CD4-positive, alpha-beta T cell treated with Interleukin-12 subunit alpha and Interleukin-12 subunit beta, for 1 hour (primary cell): ENCODE data around the gene COPS9.

Experiments
- DNase-seq: peaks from one replicate; pipeline ENCODE4 v3.0.0-alpha.2; 2020

COPS9 gene

DNA sequence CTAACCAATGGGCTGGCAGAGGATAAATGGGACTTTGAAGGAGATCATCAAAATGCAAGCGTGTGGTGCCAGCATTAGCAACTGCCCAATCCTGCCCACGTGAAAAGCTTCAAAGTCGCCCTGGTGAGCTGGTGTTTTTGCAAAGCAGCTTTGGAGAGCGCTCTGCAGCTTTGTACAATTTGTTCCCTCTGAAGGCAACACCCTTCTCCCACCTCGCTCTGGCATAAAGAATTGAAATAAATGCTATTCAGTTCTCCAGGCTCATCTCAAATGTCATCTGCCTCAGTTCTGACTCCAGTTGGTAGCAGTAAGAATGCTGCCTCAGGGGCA, 3.5 kb downstream of the COPS9 start:
- no peak for DNase-seq

DNA sequence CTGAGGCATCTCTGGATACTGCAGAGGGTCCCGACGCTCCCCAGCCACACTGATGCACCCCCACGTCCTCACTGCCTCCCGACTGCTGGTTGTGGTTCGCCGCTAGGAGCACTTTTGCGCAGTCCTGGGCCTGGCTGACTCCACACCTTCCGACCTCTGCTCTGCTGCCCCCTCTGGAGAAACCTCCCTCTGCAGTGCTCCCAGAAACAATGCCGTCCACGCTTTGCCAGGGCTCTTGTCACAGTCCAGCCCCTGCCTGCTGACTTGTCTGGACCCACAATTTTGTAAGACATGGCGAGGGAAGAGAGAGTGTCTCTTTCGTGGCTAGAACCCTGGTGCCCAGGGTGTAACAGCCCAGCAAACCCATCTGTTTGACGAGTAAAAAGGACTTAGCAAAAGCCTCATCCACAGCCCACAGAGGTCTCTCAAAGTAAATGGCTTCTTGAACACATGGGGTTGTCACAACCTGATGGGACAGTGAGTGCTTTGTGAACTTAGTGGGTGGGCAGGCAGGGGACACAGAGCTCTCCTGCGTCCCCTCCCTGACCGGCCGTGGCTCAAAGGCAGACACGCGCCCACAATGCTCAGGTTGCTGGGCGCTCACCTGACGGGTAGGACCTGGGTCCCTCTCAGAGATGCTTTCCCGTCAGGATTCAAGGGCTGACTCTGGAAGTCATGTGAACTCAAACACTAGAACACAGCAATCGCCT, 4.0 kb downstream of the COPS9 start:
- DNase-seq = no peak

- DNase-seq = no peak
Observed at GRCh38 chr2:240131296-240131695, 4.8 kb downstream of the COPS9 start.

DNA sequence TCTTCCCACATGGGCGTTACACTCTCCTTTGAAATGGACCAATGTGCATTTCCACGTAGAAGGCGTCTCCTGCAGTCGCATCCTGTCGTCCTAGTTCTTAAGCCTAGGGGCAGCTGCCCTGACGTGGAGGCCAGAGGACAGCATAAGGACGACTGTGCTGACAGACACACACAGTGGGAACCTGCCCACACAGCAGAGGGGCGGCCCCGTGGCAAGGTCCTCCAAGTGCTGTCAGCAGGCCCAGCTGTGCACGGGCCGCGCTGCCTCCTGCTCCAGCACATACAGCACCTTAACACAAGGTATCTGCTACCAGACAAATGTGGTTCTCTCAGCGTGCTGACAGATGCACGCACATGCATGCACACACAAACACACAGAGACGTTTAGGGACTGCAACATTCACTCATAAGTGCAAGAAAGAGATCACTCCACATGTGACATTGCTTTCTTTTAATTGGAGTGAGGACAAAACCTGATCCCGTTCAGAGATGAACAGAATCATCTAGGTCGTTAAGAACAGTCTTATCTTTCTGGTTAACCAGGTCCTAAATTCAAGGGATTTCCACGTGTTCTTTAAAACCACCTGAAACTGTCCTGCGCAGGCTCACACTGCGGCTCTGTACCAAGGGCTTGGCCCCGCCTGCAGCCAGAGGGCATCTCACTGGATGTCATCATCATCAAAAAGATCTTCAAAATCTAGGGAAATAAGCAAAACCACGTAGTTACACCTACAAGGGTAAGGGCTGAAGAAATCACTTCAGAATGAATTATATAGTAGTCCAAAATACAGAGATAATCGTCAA, 5.5 kb downstream of the COPS9 start:
- no peak for DNase-seq

- no peak for DNase-seq
Observed at GRCh38 chr2:240129731-240130392, 6.2 kb downstream of the COPS9 start.

GRCh38 chr2:240129311-240129710, 6.8 kb downstream of the COPS9 start:
- no peak for DNase-seq

GRCh38 chr2:240128608-240129145, 7.4 kb downstream of the COPS9 start:
- no peak for DNase-seq

GRCh38 chr2:240127911-240128607, 8.0 kb downstream of the COPS9 start:
- no peak for DNase-seq

DNA sequence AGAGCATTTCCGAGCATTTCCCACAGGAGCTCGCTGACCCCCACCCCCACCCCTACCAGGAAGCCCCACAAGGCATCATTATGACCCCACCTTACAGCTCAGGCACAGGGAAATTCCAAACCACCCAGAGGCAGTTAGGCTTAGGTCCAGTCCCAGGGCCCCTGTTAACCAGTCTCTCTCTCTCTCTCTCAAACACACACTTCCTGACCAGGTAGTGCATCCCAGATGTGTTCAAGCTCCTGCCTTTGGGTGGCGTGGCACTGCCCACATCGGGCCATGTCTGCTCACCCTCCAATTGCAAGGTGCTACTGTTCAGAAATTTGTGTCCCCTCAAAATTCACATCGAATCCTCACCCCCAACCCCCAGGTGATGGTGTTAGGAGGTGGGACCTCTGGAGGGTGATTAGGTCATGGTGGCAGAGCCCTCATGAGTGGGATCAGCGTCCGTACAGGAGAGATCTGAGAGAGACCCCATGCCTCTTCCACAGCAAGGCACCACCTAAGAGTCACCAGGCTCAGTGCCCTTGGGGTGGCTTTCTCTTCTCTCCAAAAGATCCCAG, 8.8 kb downstream of the COPS9 start:
- DNase-seq = no peak

DNA sequence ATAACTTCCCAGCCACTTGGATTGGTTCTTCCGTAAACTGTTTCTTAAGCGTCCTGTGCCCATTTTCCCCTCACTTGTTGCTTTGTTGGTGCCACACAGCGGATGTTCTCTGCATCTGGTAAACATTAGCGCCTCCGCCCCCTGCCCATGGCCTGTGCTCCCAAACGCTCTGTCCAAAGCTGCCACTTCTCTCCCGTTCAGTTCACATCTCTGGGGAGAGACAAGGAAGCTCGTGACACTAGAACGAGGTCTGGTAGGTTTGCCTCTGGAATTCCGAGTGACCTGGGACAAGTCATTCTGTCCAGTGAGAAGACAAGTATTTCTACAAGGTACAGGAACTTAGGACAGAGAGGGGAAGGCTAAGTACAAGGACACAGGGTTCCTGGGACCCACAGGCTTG, 9.4 kb downstream of the COPS9 start:
- no peak for DNase-seq

- DNase-seq = no peak
Observed at GRCh38 chr2:240125742-240126141, 10.4 kb downstream of the COPS9 start.

DNA sequence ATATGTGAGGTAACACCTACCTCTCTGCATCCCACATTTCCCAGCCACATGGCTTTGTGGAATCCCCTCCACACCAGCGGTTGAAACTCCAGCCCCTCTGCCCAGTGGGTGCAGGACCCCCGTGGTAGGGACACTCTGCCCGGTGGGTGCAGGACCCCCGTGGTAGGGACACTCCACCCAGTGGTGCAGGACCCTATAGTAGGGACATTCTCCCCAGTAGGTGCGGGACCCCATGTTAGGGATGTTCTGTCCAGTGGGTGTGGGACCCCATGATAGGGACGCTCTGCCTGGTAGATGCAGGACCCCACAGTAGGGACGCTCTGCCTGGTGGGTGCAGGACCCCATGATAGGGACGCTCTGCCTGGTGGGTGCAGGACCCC, 11.5 kb downstream of the COPS9 start:
- DNase-seq = no peak

DNA sequence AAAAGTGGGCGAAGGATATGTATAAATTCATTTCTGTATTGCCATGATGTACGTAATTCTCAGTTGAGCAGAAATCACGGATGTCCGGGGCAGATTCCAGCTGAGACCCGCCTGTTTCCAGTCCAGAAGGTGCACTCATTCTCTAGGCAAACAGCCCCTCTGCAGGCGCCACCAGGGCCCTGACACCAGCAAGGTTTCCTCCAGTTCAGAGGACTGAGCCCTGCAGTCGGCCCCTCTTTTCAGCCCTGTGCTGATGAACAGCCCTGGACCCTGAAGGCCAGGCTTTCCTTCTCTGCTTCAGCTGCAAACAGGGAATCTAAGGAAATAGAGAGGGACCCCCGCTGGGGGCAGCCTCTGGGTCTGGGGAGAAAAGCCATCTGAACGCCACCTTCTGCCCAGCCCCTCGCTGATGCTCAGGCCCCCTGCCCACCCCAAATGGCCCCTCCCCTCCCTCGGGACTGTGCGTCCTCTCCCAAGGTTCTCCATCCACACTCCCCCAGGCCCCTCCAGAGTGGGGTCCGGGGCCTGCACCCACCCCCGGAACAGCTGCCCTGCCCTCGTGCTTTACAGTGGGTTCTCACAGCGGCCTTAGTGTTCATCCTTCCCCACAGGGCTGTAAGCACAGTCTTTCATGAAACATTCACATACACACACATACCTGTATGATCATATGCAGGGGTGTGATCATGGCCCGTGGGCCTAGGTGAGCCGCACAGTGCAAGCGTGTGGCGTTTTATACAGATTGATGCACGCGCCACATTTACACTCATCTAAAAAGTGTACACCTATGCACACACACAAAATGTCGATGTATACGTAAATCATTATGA, 12.1 kb downstream of the COPS9 start:
- DNase-seq = no peak

DNA sequence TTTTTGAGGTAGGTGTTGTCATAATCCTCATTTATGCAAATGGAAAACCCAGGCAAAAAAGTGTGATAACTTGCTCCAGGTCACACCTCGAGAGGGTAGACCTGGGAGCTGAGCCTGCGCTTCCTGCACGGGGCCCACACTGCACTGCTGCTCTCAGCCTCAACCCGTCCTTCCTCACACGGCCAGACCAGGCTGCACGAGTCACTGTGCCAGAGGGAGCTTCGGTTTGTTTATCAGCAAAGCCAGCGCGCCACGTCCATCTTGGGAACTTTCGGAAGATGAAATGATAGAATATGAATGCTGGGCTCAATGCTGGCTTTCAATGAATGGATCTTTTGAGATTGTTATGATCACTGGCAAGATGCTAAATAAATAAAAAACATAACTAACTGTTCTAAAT, 14.4 kb downstream of the COPS9 start:
- DNase-seq = no peak

DNA sequence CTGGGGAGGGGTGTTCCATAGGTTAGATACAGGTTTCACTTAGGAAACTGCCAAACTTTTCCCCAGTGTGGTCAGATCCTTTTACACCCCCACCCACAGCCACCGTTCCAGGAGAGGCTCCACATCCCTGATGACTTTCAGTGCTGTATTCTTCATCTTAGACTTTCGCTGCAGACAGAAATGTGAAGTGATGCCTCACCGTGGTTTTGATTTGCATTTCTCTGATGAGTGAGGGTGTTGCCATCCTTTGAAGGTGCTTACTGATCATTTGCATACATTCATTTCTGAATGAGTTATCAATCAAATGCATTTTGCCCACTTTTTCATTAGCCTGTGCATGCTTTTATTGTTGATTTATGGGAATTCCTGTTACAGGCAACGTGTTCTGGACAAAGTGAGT, 14.9 kb downstream of the COPS9 start:
- DNase-seq = no peak

- DNase-seq = no peak
Observed at GRCh38 chr2:240114233-240114632, 21.9 kb downstream of the COPS9 start.

DNA sequence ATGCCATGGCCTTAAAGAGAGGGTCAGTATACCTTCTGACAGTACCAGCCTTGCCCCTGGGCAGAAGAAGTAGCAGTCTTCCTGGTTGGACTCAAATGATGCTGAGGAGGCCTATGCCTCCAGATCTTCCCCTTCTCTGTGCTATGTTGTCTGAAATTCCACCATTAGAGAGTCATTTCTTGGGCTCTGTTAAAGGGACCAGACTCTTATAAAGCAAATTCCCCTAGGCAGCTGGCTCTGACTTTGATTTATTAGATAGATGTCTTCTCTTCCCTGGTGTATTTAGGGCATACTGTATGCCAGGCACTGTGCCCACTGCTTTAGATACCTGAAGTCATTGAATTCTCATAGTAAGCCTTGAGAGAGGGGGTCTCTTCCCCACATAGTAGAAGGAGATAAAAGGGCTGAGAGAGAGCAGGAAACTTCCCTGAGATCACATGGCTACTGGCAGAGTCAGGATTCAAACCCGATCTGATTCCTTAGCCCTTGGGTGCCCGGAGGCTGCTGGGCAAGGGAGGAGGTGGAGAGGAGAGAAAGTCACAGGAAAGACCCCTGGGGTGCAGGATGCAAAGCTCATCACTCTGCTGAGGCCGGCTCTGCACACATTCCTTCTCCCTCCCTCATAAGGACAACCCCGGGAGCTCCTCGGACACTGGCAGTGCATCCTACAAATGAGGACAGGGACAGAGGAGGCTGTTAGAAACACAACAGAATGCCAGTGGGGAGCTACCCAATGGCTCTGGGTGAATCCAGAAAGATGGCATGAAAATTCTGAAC, 23.0 kb downstream of the COPS9 start:
- DNase-seq = no peak

- no peak for DNase-seq
Observed at GRCh38 chr2:240111253-240111652, 24.9 kb downstream of the COPS9 start.

GRCh38 chr2:240109386-240109785, 26.7 kb downstream of the COPS9 start:
- no peak for DNase-seq

GRCh38 chr2:240107477-240107796, 28.7 kb downstream of the COPS9 start:
- no peak for DNase-seq

DNA sequence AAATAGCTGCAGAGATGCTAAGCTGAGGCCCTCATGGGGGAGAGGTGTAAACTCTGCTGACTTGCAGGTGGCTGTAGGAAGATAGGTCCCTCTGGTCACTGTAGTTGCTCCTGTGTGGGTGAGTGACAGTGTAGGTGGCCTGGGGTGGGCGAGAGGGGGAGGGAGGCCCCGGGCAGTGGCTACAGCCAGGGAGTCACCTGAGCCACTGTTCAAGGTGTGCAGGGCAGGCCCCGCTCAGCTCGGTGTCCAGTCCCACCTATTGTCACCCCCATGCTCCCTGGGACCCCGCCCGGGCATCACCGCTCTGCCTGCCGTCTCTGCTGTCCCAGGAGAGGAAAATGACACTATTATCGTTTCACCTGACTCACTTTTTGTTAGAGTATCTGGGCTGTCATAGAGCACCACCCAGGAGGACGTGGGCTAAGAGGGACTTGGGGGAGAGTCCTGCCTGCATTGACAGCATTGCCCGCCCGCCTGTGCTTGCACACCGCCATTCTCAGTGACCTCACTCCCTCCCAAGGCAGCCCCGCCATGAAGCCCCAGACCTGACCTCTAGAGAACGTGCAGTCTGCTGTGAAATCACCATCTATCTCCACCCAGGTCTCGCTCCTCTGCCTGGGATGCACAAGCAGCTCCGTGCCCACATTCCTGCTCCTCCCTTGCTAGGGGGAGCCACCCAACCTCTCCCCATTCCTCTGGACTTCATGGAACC, 29.2 kb downstream of the COPS9 start:
- DNase-seq = no peak
